ENCODE data around the gene MAPRE2.

- no peak for TF ChIP-seq POLR2AphosphoS5 (IDR thresholded peaks at IDR 0.05)
- TF ChIP-seq, protein P1, sequence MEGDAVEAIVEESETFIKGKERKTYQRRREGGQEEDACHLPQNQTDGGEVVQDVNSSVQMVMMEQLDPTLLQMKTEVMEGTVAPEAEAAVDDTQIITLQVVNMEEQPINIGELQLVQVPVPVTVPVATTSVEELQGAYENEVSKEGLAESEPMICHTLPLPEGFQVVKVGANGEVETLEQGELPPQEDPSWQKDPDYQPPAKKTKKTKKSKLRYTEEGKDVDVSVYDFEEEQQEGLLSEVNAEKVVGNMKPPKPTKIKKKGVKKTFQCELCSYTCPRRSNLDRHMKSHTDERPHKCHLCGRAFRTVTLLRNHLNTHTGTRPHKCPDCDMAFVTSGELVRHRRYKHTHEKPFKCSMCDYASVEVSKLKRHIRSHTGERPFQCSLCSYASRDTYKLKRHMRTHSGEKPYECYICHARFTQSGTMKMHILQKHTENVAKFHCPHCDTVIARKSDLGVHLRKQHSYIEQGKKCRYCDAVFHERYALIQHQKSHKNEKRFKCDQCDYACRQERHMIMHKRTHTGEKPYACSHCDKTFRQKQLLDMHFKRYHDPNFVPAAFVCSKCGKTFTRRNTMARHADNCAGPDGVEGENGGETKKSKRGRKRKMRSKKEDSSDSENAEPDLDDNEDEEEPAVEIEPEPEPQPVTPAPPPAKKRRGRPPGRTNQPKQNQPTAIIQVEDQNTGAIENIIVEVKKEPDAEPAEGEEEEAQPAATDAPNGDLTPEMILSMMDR (IDR thresholded peaks at IDR 0.05) = no peak
These were observed 95.7 kb downstream of the MAPRE2 start for GRCh38 chr18:35136885-35137284.

All from gastroesophageal sphincter (tissue), 3 donors.